Activated T-helper 1 cell treated with anti-CD3 and anti-CD28 coated beads, Interleukin-2, amount 50 U/mL, for 16 hours (primary cell): ENCODE data around the gene MELTF.

ENCODE experiments used
- DNase-seq, 2 donors: peaks; one replicate each; pipeline ENCODE4 v3.0.0-alpha.2; 2020; ENCODE audit warnings: low read depth in 1 of 2, low spot score in 1 of 2

The MELTF gene

DNA sequence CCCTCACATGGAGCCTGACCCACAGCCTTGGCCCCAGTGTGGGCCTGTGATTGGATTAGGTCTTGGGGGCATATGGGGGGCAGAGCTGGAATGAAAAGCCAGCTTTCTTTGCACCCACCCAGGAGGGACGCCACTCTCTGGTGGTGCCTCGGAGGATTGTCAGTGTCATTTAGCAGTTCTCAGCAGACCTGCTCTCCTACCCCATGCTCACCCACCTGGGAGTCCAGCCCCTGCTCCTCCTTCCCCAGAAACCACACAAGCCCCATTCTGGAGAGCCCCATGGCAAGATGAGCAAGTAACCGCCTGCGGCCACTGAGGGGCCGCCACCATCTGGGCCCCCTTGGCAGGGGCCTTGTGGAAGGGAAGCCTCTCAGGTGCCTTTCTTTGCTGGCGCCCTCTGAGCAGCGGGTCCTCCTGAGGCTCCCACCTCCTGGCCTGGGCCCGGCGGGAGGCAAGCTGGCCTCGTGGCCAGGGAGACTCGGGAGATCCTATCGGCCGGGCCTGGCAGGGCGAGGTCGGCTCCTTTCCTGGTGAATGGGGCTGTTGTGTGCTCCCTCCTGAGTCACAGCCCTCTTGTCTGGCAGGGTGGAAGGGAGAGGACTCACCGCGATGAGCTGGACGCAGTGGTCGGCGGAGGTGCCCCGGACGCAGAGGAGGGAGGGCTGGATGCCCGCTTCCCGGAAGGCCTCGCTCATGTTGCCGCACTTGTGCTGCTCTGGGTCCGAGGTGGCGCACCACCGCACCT lies 2.3 kb downstream of the MELTF start:
- no peak for DNase-seq

DNA sequence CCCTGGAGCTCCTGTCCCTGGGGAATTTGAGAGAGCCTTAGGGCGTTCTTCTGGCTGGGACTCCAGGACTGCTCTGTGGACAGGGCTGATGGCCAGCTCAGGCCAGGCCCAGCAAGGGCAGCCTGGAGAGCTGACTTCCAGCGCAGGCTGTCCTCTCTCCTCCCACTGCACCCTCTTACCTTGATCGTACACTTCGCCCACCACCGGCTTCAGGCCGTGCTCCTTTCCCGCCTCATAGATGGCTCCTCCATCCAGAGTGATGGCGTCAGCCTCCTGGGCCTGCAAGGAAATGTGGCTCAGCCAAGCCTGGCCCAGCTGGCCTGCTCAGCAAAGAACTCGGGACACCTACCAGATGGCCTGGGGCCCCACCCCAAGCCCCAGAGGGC lies 3.1 kb downstream of the MELTF start:
- DNase-seq, result no peak

DNA sequence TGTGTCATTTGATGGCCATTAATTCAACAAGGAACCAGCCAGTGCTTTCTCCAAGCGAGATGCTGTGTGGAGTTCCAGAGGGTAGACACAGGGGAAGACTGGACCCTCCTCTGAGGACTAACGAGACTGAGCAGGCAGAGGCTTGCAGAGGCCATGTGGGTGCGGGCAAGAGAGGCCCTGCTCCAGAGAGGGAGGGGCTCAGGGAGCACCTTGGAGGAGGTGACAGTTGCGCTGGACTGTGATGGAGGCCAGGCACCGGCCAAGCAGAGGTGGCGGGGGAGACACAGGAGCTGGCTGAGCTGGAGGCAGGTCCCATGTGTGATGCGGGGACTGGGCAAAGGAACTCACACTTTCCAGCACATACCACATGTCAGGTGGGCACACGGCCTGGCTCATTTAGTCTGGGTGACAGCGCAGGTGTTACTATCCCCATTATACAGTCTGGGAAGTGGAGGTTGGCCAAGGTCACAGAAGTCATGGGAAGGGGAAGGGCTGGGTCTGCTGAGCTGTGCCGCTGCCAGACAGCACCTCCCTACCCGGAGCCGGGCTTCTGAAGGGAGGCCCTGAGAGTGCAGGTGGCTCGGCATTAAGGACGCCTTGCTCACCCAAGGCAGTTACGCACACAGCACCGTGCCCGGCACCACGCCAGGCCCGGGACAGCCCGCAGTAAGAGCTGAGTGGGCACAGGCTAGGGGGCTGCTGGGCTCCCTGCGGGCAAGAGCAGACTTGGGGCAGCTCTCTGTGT lies 3.7 kb downstream of the MELTF start:
- no peak for DNase-seq

DNA sequence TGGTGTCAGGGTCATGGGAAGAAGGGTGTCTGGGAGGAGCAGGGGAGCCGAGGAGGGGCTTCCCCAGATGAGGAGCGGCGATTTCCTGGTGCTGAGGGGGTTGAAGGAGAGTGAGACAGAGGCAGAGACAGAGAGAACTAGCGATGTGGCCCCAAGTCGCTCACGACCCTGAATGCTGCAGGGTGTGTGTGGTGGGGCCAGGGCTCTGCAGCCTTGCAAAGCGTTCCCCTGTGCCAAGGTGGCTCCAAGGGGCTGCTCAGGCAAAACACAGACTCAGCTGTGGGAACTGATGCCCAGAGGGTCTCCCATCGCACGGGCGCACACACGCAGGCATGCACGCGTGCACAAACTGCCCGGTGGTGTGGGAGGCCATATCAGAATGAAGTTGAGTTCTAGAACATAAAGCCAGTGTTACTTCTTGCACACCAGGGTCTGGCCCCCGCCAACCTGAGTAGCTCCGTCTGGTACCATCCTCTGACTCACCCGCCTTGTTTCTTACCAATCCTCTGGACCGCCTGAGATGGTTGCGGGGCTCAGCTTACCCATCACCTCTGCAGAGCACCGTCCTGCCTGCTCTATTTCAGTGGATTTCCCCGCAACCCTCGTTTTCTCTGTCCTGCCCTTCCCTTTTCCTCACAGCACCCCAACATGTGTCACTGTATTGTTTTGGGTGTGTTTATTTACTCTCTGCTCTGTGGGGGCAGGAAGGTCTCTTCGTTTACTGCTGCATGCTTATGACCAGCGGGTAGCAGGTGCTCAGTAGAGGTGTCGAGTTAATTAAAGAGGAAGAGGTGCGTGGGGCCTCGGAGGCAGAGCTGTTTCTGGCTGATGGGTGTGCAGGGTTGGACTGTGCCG lies 4.5 kb downstream of the MELTF start:
- DNase-seq, result no peak

DNA sequence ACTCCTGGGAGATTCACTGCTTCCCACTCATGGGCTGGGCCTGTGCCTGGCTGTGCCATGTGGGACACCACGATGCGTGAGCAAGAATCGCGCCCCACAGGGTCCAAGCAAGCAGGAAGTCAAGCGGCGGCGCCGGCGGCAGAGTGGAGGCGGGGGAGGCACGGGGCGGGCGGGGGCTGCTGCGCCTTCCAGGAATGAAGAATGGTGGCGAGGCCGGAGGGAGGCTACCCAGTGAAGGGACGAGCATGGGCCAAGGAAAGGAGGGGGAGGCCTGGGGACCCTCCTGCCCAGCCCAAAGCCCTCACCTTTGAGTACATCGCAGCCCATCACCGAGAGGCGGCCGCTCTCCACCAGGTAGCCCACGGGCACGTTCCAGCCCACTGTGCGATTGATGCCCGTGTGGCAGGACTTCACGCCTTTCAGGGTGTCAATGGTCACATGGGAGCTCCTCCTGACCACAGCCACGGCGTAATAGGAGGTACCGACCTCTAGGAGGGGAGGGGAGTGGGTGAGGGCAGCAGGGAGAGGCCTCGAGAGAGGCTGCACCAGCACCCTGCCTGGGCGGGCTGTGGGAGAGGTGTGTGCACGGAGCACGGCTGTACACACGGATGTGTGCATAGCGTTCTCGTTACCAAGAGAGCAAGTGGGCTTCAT lies 5.5 kb downstream of the MELTF start:
- no peak for DNase-seq

DNA sequence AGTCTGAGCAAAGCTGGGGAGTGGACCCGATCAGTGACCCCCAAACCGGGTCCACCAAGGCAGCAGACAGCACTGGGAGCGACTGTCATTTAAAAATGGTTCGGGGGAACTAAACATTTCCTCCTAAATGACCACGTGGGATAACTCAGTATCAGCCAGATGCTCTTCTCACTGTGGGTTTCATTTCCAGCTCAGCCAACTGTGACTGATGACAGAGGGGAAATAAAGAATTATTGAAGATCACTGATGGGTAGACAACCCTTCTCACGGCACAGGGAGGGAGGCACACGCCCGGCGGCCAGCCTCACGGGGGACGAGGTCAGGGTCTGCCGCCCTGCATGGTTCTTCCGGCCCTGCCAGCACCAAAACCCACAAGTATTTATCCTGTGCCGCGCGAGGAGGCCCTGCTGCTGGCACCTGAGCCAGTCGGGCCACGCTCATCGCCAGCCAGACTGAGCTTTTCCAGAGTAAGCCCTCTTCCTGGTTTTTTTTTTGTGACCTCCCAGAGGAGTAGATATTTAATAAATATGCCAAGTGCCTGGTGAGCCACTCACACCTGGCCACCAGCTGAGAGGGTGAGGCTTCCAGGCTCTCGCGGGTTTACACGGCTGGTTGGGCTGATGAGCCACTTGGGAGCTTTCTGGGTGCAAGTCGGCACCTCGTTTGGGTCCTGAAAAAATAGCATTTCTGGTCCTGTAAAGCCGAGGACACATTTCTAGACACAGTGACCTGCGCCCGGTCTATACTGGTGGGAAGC lies 6.2 kb downstream of the MELTF start:
- no peak for DNase-seq

DNA sequence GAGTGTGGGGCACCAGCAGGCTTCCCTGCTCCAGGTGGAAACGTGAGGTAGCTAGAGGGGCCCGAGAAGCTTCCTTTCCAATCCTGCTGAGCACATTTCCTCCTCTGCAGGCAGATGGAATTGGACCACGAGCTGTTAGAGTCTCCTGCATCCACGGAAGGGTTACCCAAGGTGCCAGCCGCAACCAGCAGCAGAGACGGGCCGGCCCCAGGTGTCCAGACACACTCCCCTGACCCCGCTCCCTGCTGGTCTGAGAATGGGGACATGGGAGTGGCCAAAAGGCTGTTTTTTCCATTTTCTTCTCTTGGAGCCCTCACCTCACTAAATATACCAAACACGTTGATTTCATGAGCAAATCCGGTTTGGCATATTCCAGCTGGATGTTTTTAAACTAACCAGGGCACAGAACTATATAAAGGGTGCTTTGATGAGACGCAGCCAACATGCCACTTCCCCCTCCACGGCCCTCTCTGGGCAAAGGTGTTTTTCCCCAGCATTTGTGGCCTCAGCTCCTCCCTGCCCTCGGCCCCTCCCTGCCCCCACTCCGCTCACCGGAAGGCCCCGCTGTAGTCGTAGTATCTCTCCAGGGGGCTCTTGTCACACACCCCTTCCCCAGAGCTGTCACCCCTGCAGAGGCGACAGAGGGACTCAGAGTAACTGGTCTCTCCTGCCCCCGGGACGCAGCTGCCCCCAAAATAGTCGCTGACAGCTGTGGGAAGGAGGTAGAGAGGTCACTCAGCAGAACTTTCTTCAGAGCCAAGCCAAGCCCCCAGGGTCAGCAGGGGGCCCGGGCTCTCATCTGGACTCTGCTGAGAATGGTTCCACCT lies 7.0 kb downstream of the MELTF start:
- DNase-seq, result no peak

DNA sequence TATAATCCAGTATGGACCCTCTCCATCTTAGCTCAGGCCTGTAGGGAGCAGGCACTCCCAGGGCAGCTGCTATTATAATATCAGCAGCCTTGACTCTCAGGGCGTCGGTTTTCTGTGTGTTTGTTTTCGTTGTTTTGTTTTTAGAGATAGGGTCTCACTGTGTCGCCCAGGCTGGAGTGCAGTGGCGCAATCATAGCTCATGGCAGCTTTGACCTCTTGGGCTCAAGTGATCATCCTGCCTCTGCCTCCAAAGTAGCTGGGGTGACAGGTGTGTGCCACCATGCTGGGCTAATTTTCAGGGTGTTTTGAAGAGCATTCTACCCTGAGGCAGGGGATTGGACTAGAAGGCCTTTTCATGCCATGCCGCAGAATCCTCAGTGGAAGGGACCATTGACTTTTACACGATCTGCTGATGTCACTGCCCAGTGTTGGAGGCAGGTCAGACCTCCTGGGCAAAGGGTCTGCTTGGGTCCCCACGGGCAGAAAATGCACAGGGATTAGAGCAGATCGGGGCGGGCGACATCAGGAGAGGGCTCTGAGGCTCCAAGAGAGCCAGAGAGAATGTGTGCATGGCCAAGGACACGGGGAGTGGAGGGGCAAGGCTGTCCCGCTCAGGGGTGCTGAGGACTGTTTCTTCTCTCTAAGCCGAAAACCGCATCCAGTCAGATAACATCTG lies 7.8 kb downstream of the MELTF start:
- no peak for DNase-seq

DNA sequence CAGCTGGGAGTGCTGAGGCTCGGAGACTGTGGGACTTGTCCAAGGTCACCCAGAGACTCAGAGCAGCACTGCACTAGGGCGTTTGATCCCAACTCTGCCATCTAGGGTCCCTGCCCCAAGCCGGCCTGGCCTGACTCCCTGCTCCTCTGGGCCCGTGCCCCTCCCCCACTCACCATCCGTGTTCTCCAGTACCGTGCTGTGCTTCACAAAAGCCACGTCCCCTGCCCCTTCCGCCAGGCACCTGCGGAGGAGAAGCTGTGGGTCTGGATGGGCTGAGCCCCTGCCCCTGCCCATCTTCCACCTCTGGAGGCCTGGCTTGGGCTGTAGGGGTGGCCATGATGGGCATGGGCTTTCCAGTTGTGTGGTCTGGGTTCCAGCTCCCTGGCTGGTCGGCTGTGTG lies 8.4 kb downstream of the MELTF start:
- DNase-seq, result no peak

DNA sequence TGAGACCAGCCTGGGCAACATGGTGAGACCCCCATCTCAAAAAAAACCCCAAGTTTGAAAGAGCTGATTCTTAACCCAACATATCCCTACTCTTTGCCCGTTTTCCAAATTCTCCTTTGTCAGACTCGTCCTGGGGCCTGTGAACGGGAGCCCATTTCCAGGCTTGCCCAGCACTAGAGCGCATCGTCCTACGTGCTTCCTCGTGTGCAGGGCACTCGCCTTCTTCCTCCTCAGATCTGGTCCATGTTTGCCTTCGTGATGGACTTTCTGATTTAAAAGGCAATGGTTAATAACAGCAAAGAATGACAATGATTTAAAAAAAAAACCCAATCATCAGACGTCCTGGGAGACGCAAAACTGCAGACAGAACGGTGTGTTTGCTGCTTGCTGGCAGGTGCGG lies 10.1 kb downstream of the MELTF start:
- no peak for DNase-seq

DNA sequence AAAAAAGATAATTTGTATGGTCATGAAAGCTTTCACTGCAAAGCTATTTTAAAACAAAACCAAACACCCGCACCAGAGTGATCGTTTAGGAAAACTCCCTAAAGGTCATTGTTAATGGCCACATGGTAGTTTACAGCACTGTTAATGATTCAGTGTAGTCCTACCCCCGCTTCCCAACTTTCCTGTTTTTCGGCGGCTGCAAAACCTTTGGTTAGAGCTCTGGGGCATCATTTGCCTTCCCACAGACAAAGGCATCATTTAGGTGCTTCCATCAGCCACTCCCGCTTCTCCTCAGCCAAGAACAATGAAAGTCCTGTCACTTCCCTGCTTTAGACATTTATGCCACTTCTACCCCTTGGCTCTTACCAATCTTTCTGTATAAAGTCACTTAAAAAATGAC lies 10.6 kb downstream of the MELTF start:
- DNase-seq, result no peak

DNA sequence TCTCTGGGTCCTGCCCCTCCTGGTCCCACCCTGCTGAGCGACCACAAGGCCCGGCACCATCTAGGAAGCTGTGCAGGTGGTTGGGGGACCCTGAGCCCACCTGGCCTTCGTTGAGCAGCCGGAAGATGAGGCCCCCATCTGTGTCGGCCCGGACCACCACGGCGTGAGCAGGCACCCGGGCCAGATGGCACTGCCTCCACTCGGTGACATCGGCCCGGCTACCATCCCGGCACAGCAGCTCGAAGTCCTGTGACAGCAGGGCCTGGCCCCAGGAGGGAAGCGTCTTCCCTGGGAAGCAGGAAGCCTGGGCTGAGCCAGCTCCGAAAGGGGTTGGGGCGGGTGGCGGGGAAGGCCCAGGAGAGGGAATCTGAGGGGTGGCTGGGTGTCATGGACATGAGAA lies 12.6 kb downstream of the MELTF start:
- DNase-seq, result no peak

DNA sequence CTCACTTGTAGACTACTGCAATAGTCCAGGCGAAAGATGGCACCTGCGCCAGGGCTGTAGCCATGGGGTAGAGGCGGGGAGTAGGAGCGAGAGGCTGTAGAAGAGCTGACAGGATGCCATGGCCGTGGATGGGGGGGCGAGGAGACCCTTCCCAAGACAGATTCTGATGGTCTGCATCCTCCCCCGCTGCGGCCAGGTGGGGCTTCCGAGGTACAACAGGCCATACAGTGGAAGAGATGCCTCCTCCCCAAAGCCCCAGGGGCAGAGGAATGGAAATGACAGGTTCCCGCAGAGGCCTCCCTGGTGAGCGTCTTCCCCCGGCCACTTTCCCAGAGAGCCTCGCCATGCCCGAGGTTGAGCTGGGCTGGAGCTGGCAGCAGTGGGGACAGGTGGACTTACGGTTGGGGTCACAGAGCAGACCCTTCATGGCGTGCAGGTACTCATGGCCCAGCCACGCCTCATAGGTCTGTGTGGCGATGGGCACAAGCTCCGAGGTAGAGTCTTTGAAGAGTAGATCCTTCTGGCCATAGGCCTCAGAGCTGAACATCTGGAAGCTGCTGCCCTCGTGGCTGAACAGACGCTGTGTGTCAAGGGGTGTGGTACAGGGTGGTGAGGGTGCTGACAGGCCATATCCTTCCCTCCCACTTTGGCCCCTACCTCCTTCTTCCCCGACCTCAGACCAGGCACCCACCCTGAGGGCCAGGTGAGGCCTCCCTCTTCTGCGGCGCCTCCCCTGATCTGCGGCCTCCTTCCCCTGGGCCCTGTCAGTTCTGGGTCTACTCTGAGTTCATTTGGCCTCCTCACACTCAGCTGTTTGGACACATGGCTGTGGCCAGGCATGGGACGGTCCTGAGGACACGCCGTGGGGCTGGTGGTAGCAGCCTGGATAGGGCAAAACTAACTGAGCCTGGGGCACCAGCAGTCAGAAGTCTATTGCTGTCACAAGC lies 13.6 kb downstream of the MELTF start:
- no peak for DNase-seq

DNA sequence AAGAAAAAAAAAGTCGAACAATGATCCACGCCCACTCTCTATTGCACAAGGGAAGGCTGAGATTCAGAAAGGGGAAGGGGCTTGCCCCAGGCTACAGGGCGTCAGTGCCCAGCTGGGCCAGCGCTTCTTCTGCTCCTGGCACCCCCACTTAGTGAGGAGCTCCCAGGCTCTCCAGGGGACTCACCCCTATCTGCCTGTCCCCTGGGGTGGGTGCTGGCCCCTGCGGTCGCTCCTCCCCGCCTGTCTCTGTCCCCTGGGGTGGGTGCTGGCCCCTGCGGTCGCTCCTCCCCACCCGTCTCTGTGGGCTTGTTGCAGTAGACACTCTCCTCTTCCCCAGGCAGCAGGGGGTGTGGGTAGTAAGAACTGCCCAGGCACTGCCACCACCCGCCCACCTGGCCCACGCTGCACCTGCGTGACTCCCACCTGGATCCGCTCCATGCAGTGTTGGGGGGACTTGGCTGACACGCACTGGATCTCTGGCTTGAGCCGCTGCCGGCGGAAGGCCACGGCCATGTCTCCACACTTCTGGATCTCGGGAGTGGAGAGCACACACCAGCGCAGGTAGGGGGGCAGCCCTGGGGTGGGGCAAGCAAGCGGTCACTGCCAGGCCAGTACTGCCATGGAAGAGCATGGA lies 14.6 kb downstream of the MELTF start:
- DNase-seq, result no peak

DNA sequence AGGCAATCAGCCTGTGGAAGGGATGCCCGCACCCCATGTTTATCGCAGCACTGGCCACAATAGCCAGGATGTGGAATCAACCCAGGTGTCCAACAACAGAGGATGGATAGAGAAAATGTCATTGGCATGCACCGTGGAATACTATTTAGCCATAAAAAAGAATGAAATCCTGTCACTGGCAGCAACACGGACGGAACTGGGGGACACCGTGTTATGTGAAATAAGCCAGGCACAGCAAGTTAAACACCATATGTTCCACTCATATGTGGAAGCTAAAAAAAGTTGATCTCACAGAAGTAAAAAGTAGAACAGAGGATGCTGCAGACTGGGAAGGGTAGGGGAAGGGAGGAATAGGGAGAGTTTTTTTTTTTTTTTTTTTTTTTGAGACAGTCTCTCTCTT lies 15.6 kb downstream of the MELTF start:
- no peak for DNase-seq

DNA sequence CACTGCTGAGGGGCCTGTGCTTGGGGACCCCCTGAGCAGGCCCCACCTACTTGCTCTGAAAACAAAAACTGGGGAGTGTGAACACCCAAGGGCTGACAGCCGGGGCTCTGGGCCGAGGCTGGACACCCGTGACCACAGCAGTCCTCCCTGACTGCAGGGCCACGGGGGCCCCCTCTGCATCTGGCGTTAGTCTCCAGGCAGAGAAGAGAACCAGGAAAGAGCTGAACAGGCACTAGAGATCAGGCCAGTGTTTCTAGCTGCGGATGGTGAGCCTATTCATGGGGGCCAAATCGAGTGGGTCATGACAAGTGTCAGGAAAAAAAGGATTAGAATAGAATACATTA lies 17.1 kb downstream of the MELTF start:
- no peak for DNase-seq

DNA sequence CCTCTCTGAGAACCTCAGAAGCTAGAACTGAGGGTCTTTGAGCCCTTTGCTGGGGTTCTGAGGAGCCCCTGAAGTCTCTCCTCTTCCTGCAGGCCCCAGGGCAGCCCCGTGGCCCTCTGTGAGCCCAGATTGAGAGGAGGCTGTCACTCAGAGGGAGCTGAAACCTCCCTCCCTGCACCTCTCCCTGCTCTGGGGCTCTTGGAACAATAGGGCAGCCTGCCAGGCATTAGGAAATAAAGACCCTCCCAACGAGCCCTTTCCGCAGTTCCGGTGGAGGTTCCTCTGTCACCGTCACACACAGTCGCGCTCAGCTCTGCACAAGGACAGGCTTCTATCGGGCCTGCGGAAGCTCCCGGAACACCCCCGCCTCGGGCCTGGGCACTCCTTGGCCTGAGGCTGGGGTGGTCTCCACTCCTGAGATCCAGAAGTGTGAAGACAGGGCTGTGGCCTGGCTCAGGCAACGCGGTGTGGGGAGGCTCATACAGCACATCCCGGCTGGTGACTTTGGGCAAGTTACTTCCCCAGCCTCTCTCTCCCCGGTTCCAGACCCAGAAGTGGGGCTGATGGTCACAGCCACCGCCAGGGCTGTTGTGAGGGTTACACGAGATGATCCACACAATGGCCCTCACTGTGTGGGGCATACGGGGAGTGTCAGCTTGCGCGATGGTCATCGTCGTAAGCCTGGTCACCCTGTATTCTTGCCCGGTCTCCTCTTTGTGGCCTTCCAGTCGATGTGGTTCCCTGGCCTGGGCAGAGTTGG lies 17.7 kb downstream of the MELTF start:
- no peak for DNase-seq
